Lower lobe of right lung (tissue), 2 donors: ENCODE measurements around the gene CRADD. TPM values are rescaled to one million over a fixed set of nuclear protein-coding genes. Genes with fewer than 3 reads are reported as not detected.
"Not testable (repeated sequence)": the region's sequence is repeated elsewhere in the genome, so short reads cannot be mapped to it uniquely, and the experiment has no call there.

Experiments
- ATAC-seq, 2 donors: fragments of 200-7000 bp; cut with Tn5 transposase; one replicate each; pipeline ENCODE4 v1.9.1; 2020 to 2022; ENCODE audit warnings: mild to moderate bottlenecking in 2 of 2, moderate library complexity in 2 of 2
- DNase-seq: peaks from one replicate; pipeline ENCODE4 v3.0.0-alpha.2; 2020
- H3K27ac ChIP-seq: fragments of 200-600 bp; one replicate; pipeline ENCODE4 v1.8.0; 2022
- H3K27me3 ChIP-seq: fragments of 200-600 bp; one replicate; pipeline ENCODE4 v1.8.0; 2022; ENCODE audit warnings: low read depth
- H3K36me3 ChIP-seq: fragments of 200-600 bp; one replicate; pipeline ENCODE4 v1.8.0; 2022; ENCODE audit warnings: mild to moderate bottlenecking
- H3K4me1 ChIP-seq: fragments of 200-600 bp; one replicate; pipeline ENCODE4 v1.8.0; 2022
- H3K4me3 ChIP-seq: fragments of 200-600 bp; one replicate; pipeline ENCODE4 v1.8.0; 2022; ENCODE audit warnings: mild to moderate bottlenecking
- H3K9me3 ChIP-seq: fragments of 200-600 bp; one replicate; pipeline ENCODE4 v1.8.0; 2022
- CTCF ChIP-seq: fragments of 200-600 bp; IDR thresholded peaks from one replicate; pipeline ENCODE4 v1.8.0; 2022; ENCODE audit warnings: antibody characterized with exemption, mild to moderate bottlenecking
- intact Hi-C: fragments of 100-400 bp; cut with DNase I; formaldehyde crosslinking; loops from one replicate; pipeline ENCODE4 v1.11.0; 2022
- total RNA-seq: library from RNA; stranded (reverse); fragmentation: NEBNext Ultra II Directional; extraction: Animal tissue kit (Norgen Biotek cat#: 25700); gene quantifications from one replicate; pipeline ENCODE4 v1.2.1, GENCODE V29; 2021
- donor health status: DM: no; HTN: yes; CAD: no; lungs with severe emphysema.

CRADD gene
- total RNA-seq, 1 donor from 2014 or later: 16.5 TPM

- no peak overlapping the region for H3K4me3 ChIP-seq
- no peak for TF ChIP-seq CTCF
- intact Hi-C loops: no loop called here
- H3K27ac ChIP-seq: no peak overlapping the region
- ATAC-seq: no peak
- H3K9me3 ChIP-seq: peaks cover 14% of the 10 kb centered on the region
- DNase-seq: no peak
- no peaks in the 10 kb centered on the region for H3K4me1 ChIP-seq
- no peaks in the 10 kb centered on the region for H3K27me3 ChIP-seq
- H3K36me3 ChIP-seq: no peaks in the 10 kb centered on the region
These were observed 202.6 kb downstream of the CRADD start for GRCh38 chr12:93879476-93880421.

GRCh38 chr12:93880853-93881522 lies 203.8 kb downstream of the CRADD start:
- ATAC-seq (no peak), DNase-seq (no peak)
- TF ChIP-seq CTCF: no peak
- H3K27me3 ChIP-seq: no peaks in the 10 kb centered on the region
- no peak overlapping the region for H3K27ac ChIP-seq
- H3K36me3 ChIP-seq: no peaks in the 10 kb centered on the region
- no peak overlapping the region for H3K4me3 ChIP-seq
- no peaks in the 10 kb centered on the region for H3K4me1 ChIP-seq
- peaks cover 4% of the 10 kb centered on the region for H3K9me3 ChIP-seq
- intact Hi-C loops: no loop called here

- DNase-seq (no peak), ATAC-seq (no peak)
- no peaks in the 10 kb centered on the region for H3K27me3 ChIP-seq
- intact Hi-C loops: no loop called here
- H3K4me1 ChIP-seq: no peaks in the 10 kb centered on the region
- no peak overlapping the region for H3K27ac ChIP-seq
- no peak overlapping the region for H3K4me3 ChIP-seq
- no peak for TF ChIP-seq CTCF
- no peaks in the 10 kb centered on the region for H3K9me3 ChIP-seq
- H3K36me3 ChIP-seq: no peaks in the 10 kb centered on the region
These were observed 205.6 kb downstream of the CRADD start for GRCh38 chr12:93882763-93883162.

GRCh38 chr12:93883436-93884154 lies 206.4 kb downstream of the CRADD start:
- DNase-seq (no peak), ATAC-seq (no peak)
- H3K4me1 ChIP-seq: no peaks in the 10 kb centered on the region
- no peak overlapping the region for H3K4me3 ChIP-seq
- no peak for TF ChIP-seq CTCF
- no peaks in the 10 kb centered on the region for H3K9me3 ChIP-seq
- H3K27me3 ChIP-seq: no peaks in the 10 kb centered on the region
- H3K27ac ChIP-seq: no peak overlapping the region
- H3K36me3 ChIP-seq: no peaks in the 10 kb centered on the region
- intact Hi-C loops: no loop called here

GRCh38 chr12:93884794-93885460 lies 207.8 kb downstream of the CRADD start:
- TF ChIP-seq CTCF: no peak
- Histone ChIP-seq H3K36me3 (no peaks in the 10 kb centered on the region), H3K4me1 (no peaks in the 10 kb centered on the region), H3K27me3 (no peaks in the 10 kb centered on the region), H3K4me3 (no peak overlapping the region), H3K9me3 (no peaks in the 10 kb centered on the region), H3K27ac (no peak overlapping the region)
- ATAC-seq (no peak), DNase-seq (no peak)
- intact Hi-C loops: no loop called here

- H3K27ac ChIP-seq, H3K36me3 ChIP-seq, H3K27me3 ChIP-seq, H3K4me3 ChIP-seq, ATAC-seq, intact Hi-C loops, DNase-seq, H3K4me1 ChIP-seq, H3K9me3 ChIP-seq: not testable (repeated sequence)
These were observed 208.9 kb downstream of the CRADD start for GRCh38 chr12:93885973-93886532.
